NCI-H128 (cell line): Measurements from ENCODE around the gene CLCN1.
"Not testable (repeated sequence)": the region's sequence is repeated elsewhere in the genome, so short reads cannot be mapped to it uniquely, and the experiment has no call there.

ENCODE experiments used
- DNase-seq: peaks from one replicate; lab custom pipeline; 2025; ENCODE audit not compliant: unreplicated experiment; lab: John Stamatoyannopoulos, UW

The CLCN1 gene

GRCh38 chr7:143315776-143316175 lies at the start of gene CLCN1:
TSS of gene CLCN1 (plus strand) at chr7:143316111. CDS start at chr7:143316213, 102 bp downstream.
- no peak for DNase-seq

- DNase-seq, result no peak
Measured at GRCh38 chr7:143269251-143269650, 46.7 kb upstream of the CLCN1 start.

GRCh38 chr7:143271240-143271639 lies 44.7 kb upstream of the CLCN1 start:
- DNase-seq, result no peak

GRCh38 chr7:143272871-143273270 lies 43.0 kb upstream of the CLCN1 start:
- DNase-seq, result no peak

- no peak for DNase-seq
Measured at GRCh38 chr7:143279186-143280098, 36.5 kb upstream of the CLCN1 start.

GRCh38 chr7:143280160-143280559 lies 35.8 kb upstream of the CLCN1 start:
- no peak for DNase-seq

- no peak for DNase-seq
Measured at GRCh38 chr7:143280566-143280965, 35.3 kb upstream of the CLCN1 start.

- DNase-seq, result no peak
Measured at GRCh38 chr7:143281529-143281928, 34.4 kb upstream of the CLCN1 start.

- no peak for DNase-seq
Measured at GRCh38 chr7:143282124-143282523, 33.8 kb upstream of the CLCN1 start.

- DNase-seq, result no peak
Measured at GRCh38 chr7:143283381-143283780, 32.5 kb upstream of the CLCN1 start.

GRCh38 chr7:143284591-143285469 lies 31.1 kb upstream of the CLCN1 start, which contains the start of gene TMEM139:
TSS of gene TMEM139 (plus strand) at chr7:143284958. CDS start at chr7:143285958, 1,000 bp downstream.
- no peak for DNase-seq

- DNase-seq, result no peak
Measured at GRCh38 chr7:143285470-143285778, 30.5 kb upstream of the CLCN1 start.

- no peak for DNase-seq
Measured at GRCh38 chr7:143285806-143286521, 29.9 kb upstream of the CLCN1 start.

GRCh38 chr7:143286522-143286890 lies 29.4 kb upstream of the CLCN1 start:
- no peak for DNase-seq

- no peak for DNase-seq
Measured at GRCh38 chr7:143287339-143287934, 28.5 kb upstream of the CLCN1 start.

GRCh38 chr7:143287935-143288826 lies 27.7 kb upstream of the CLCN1 start, which contains the start of gene CASP2:
TSS of gene CASP2 (plus strand) at chr7:143288351. CDS start at chr7:143288456, 105 bp downstream.
- peak; percentile 69 for DNase-seq

- DNase-seq, result no peak
Measured at GRCh38 chr7:143288836-143289235, 27.1 kb upstream of the CLCN1 start.

GRCh38 chr7:143289421-143289820 lies 26.5 kb upstream of the CLCN1 start:
- no peak for DNase-seq

- not testable (repeated sequence) for DNase-seq
Measured at GRCh38 chr7:143289888-143290287, 26.0 kb upstream of the CLCN1 start.

- DNase-seq, result no peak
Measured at GRCh38 chr7:143290293-143290692, 25.6 kb upstream of the CLCN1 start.
